SHP77 treated with DMSO at 0.1 percent for 48 hours (cell line): ENCODE results near the gene VASH1.

ENCODE experiments used
- DNase-seq: peaks from one replicate; lab custom pipeline; 2025; lab: John Stamatoyannopoulos, UW

Gene VASH1

DNA sequence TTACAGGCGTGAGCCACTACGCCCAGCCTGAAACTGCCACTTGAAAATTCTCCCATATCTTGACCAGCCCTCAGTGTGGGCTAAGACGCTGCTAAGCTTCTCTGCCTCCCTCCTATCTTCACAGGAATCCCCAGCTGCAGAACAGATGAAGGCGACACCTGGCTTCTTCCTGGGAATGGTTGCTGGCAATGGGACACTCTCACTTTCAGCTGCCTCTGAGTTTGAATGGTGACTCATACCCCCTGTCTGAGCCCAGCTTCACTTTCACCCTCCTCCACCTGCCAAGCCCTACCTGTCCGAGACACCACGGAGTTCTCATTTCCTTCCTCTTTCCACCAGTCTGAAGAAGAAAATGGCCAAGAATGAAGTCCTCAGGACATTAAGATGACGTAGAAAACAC is 18.3 kb upstream of the VASH1 start:
- no peak for DNase-seq

DNA sequence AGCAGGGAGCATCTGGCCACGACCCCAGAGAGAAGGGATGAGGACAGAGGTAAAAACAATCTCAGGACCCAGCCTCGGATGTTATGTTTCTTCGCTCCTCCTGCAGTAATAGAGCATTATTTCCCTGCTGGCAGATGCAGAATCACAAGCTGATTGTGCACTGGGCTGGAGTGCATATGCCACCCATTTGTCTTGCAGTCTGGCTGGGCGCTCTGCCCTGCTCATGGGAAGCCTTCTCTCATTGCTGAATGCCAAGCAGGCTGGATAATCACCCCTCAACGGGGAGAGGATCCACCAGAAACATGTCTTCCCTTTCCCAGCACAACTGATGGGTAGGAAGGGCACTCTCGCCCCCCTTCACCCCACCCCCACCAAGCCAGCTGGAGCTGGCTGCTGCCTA is 8.5 kb upstream of the VASH1 start:
- DNase-seq, result no peak

DNA sequence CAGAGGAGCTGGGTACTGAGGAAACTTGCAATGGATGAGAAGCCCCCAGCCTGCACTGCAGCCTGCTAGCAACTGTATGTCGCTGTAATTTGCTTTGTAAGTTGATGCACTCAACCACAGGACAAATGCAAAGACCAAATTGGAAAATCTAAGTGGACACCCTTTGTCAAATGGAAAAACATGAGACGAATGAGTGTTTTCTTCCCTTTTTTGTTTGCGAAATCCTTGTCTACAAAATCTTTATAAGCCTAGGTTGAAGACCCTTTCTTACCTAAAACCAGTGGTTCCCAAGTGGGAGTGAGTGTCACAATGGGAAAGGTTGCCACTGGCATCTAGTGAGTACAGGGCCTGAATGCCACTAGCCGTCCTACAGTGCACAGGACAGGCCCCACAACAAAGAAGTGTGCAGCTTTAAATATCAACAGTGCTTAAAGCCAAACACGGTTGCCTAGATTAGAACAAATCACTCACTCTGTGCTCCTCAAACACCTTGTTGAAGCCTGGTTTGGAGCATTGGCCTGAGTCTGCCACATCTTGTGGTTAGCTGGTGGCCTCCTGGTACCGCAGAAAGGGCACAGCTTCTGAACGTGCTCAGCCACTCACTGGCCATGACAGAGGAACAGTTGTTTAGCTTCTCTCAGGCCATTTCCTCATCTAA is 7.6 kb upstream of the VASH1 start:
- no peak for DNase-seq

DNA sequence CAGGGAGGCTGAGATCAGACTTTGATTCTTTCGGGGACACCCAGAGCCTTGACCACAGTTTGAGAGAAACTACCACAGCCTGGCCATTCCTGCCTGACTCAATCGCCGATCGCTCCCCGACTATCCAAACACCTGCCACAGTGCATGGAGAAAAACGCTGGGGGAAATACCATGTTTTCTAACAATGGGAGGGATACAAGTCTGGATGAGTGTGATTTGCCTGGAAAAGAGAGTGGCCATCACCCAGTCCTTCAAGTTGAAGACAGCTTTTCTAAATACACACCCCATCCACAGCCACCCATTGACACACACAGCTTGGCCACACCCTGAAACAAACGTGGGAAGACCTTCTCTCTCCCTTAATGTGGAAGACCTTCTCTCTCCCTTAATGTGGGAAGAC is 6.7 kb upstream of the VASH1 start:
- no peak for DNase-seq

GRCh38 chr14:76755610-76756370 is 5.5 kb upstream of the VASH1 start:
- no peak for DNase-seq

DNA sequence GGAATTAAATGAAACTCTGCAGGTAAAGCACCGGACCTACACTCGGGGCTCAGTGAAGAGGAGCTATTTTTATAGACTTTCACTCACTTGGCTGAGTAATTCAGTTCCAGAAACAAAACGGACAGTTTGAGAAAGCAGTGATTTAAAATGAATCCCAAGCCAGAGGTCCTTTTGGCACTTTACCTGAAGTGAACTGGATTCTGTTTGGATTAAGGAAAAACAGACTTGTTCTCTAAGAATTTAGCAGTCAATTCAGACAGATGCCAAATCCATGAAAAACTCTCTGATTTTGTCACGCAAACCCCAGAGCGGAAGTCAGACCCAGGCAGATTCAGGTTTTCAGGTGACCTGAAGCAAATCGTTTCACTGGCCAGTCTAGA is 4.9 kb upstream of the VASH1 start:
- DNase-seq, result no peak

DNA sequence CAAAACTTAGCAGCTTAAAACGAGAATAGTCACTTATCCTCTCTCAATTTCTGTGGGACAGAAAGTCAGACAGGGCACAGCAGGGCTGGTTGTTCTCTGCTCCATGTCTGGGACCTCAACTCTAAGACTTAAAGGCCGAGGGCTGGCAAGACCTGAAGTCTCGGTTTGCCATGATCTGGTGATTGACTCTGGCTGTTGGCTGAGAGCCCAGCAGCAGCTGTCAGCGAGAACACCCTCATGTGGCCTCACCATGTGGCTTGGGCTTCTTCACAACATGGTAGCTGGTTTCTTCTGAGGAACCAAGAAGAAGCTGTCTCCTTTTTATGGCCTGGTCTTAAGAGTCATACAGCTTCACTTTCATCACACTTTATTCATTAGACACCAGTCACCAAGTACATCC is 1.7 kb upstream of the VASH1 start:
- DNase-seq, result no peak

GRCh38 chr14:76760331-76761135 is 735 bp upstream of the VASH1 start:
- DNase-seq, result no peak

DNA sequence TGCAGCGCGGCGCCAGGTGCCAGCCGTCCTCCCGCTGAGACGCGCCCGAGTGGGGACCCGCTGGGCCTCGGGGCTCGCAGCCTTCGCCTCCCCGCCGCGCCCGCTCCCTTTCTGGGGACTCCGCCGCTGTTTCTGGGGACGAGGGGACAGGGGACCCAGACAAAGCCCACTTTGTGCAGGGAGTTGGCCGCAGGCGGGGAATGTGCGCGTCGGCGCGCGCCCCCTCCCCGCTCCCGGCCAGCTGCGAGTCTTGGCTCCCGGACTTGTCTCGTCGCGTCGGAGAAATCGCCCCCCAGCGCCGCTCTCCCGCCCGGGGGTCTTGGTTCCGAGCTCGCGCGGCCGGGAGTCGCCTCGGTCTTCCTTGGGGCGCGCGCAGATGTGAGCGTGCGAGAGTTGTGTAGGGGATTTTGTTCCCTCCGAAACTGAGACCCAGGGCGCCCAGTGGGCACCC is 717 bp downstream of the VASH1 start:
- no peak for DNase-seq

- no peak for DNase-seq
These were observed 1.3 kb downstream of the VASH1 start for GRCh38 chr14:76762411-76763095.

- DNase-seq, result no peak
These were observed 2.1 kb downstream of the VASH1 start for GRCh38 chr14:76763096-76764041.

GRCh38 chr14:76765461-76765931 is 4.2 kb downstream of the VASH1 start:
- DNase-seq, result no peak

- no peak for DNase-seq
These were observed 6.7 kb downstream of the VASH1 start for GRCh38 chr14:76767681-76768656.

- DNase-seq, result no peak
These were observed 7.6 kb downstream of the VASH1 start for GRCh38 chr14:76768671-76769500.

- DNase-seq, result no peak
These were observed 8.5 kb downstream of the VASH1 start for GRCh38 chr14:76769636-76770292.

GRCh38 chr14:76770521-76771436 is 9.5 kb downstream of the VASH1 start:
- no peak for DNase-seq

- DNase-seq, result no peak
These were observed 10.2 kb downstream of the VASH1 start for GRCh38 chr14:76771437-76771980.
